ENCODE results near the gene POR.

The POR gene

GRCh38 chr7:75885036-75885435 lies 29.9 kb upstream of the POR start:
- H3K9me3 ChIP-seq (ENCODE audit: severe bottlenecking) = no peaks in the 10 kb centered on the region
- DNase-seq (ENCODE audit: low spot score) = no peak
- no peaks in the 10 kb centered on the region for H3K27me3 ChIP-seq (ENCODE audit: insufficient read depth, poor library complexity, severe bottlenecking)
- H3K4me1 ChIP-seq (ENCODE audit: insufficient read depth, poor library complexity, severe bottlenecking) = no peaks in the 10 kb centered on the region
- H3K36me3 ChIP-seq (ENCODE audit: low read depth) = peaks cover 46% of the 10 kb centered on the region
- no peak overlapping the region for H3K27ac ChIP-seq (ENCODE audit: poor library complexity, severe bottlenecking)
- ATAC-seq (ENCODE audit: low read depth) = no peak
- no peak overlapping the region for H3K4me3 ChIP-seq (ENCODE audit: severe bottlenecking)
- TF ChIP-seq CTCF (IDR thresholded peaks at IDR 0.05; ENCODE audit: poor library complexity, severe bottlenecking) = no peak

- Histone ChIP-seq H3K4me1 (ENCODE audit: insufficient read depth, poor library complexity, severe bottlenecking) (peaks cover 6% of the 10 kb centered on the region), H3K27ac (ENCODE audit: poor library complexity, severe bottlenecking) (no peak overlapping the region), H3K27me3 (ENCODE audit: insufficient read depth, poor library complexity, severe bottlenecking) (no peaks in the 10 kb centered on the region), H3K4me3 (ENCODE audit: severe bottlenecking) (no peak overlapping the region), H3K9me3 (ENCODE audit: severe bottlenecking) (no peaks in the 10 kb centered on the region), H3K36me3 (ENCODE audit: low read depth) (peaks cover 24% of the 10 kb centered on the region)
- TF ChIP-seq CTCF (IDR thresholded peaks at IDR 0.05; ENCODE audit: poor library complexity, severe bottlenecking) = no peak
- no peak for DNase-seq (ENCODE audit: low spot score)
- no peak for ATAC-seq (ENCODE audit: low read depth)
These were observed 27.1 kb upstream of the POR start for GRCh38 chr7:75887669-75888369.

- H3K36me3 ChIP-seq (ENCODE audit: low read depth) = peaks cover 16% of the 10 kb centered on the region
- no peaks in the 10 kb centered on the region for H3K27me3 ChIP-seq (ENCODE audit: insufficient read depth, poor library complexity, severe bottlenecking)
- no peaks in the 10 kb centered on the region for H3K9me3 ChIP-seq (ENCODE audit: severe bottlenecking)
- H3K4me3 ChIP-seq (ENCODE audit: severe bottlenecking) = no peak overlapping the region
- no peak overlapping the region for H3K27ac ChIP-seq (ENCODE audit: poor library complexity, severe bottlenecking)
- no peak for TF ChIP-seq CTCF (IDR thresholded peaks at IDR 0.05; ENCODE audit: poor library complexity, severe bottlenecking)
- H3K4me1 ChIP-seq (ENCODE audit: insufficient read depth, poor library complexity, severe bottlenecking) = peaks cover 11% of the 10 kb centered on the region
- ATAC-seq (ENCODE audit: low read depth) (no peak), DNase-seq (ENCODE audit: low spot score) (no peak)
These were observed 26.3 kb upstream of the POR start for GRCh38 chr7:75888464-75889222.

GRCh38 chr7:75889223-75889825 lies 25.6 kb upstream of the POR start:
- ATAC-seq (ENCODE audit: low read depth) (no peak), DNase-seq (ENCODE audit: low spot score) (no peak)
- no peak for TF ChIP-seq CTCF (IDR thresholded peaks at IDR 0.05; ENCODE audit: poor library complexity, severe bottlenecking)
- Histone ChIP-seq H3K36me3 (ENCODE audit: low read depth) (peaks cover 11% of the 10 kb centered on the region), H3K27ac (ENCODE audit: poor library complexity, severe bottlenecking) (no peak overlapping the region), H3K4me1 (ENCODE audit: insufficient read depth, poor library complexity, severe bottlenecking) (peaks cover 11% of the 10 kb centered on the region), H3K27me3 (ENCODE audit: insufficient read depth, poor library complexity, severe bottlenecking) (no peaks in the 10 kb centered on the region), H3K9me3 (ENCODE audit: severe bottlenecking) (no peaks in the 10 kb centered on the region), H3K4me3 (ENCODE audit: severe bottlenecking) (no peak overlapping the region)

Data from RWPE2 (cell line).